ENCODE measurements around the gene SLC25A21.

- no peak for TF ChIP-seq CTCF (conservative IDR thresholded peaks at IDR 0.05; ENCODE audit: low read depth in 2 of 2)
- TF ChIP-seq EZH2 (IDR thresholded peaks at IDR 0.05; ENCODE audit: low read depth, unreplicated experiment): no peak
- TF ChIP-seq POLR2AphosphoS5 (IDR thresholded peaks at IDR 0.05; ENCODE audit: low read depth): no peak
- no peak for TF ChIP-seq CREB1 (CRISPR knock-in tag; IDR thresholded peaks at IDR 0.05; ENCODE audit: low read depth)
- no peak for TF ChIP-seq NANOG (IDR thresholded peaks at IDR 0.05; ENCODE audit: borderline replicate concordance)
- no peak for TF ChIP-seq REST (IDR thresholded peaks at IDR 0.05; ENCODE audit: unreplicated experiment)
- TF ChIP-seq EZH2phosphoT487 (IDR thresholded peaks at IDR 0.05; ENCODE audit: unreplicated experiment): no peak
- no peak for TF ChIP-seq ETS1 (IDR thresholded peaks at IDR 0.05)
- TF ChIP-seq ZNF331 (CRISPR knock-in tag; IDR thresholded peaks at IDR 0.05; ENCODE audit: low read depth): no peak
- TF ChIP-seq JUNB (IDR thresholded peaks at IDR 0.05; ENCODE audit: unreplicated experiment): no peak
- TF ChIP-seq STAT1 (IDR thresholded peaks at IDR 0.05; ENCODE audit: unreplicated experiment): no peak
- no peak for TF ChIP-seq ZNF462 (CRISPR knock-in tag; IDR thresholded peaks at IDR 0.05)
- no peak for TF ChIP-seq ZNF114 (CRISPR knock-in tag; IDR thresholded peaks at IDR 0.05)
Measured at GRCh38 chr14:36901861-36902260, 270.5 kb downstream of the SLC25A21 start.

Measured in GM23338 (cell line).